Sigmoid colon (tissue), 7 donors: ENCODE data around the gene HOXB8. TPM values are rescaled to one million over a fixed set of nuclear protein-coding genes. Genes with fewer than 3 reads are reported as not detected.

Source experiments
- DNase-seq: peaks from one replicate; pipeline ENCODE4 v3.0.0-alpha.2; 2019
- H3K27ac ChIP-seq, 4 donors: fragments of 200-600 bp; sonication (generic); one replicate each; pipeline ENCODE4 v1.5.1; 2016 to 2019; ENCODE audit warnings: mild to moderate bottlenecking in 1 of 4
- H3K27me3 ChIP-seq, 3 donors: fragments of 200-600 bp; sonication (generic); one replicate each; pipeline ENCODE4 v1.5.1; 2019; ENCODE audit warnings: mild to moderate bottlenecking in 1 of 3
- H3K36me3 ChIP-seq, 4 donors: fragments of 200-600 bp; sonication (generic); one replicate each; pipeline ENCODE4 v1.5.1; 2016 to 2019
- H3K4me1 ChIP-seq, 4 donors: fragments of 200-600 bp; sonication (generic); one replicate each; pipeline ENCODE4 v1.5.1; 2017 to 2019
- H3K4me3 ChIP-seq, 4 donors: fragments of 200-600 bp; sonication (generic); one replicate each; pipeline ENCODE4 v1.5.1; 2017 to 2019; ENCODE audit warnings: mild to moderate bottlenecking in 2 of 4, moderate library complexity in 1 of 4
- H3K9me3 ChIP-seq, 4 donors: fragments of 200-600 bp in 3 of 4; sonication (generic) in 3 of 4; one replicate each; pipeline versions ENCODE4 v1.5.1 to v1.6.1; 2013 to 2019
- CTCF ChIP-seq, 4 experiments: fragments of 450-650 bp in 3 of 4; fragments of 200-600 bp in 1 of 4; IDR thresholded peaks; one replicate each; pipeline ENCODE4 v1.5.1; 2016 to 2019; ENCODE audit warnings: antibody characterized with exemption in 4 of 4, mild to moderate bottlenecking in 3 of 4, moderate library complexity in 2 of 4
- EP300 ChIP-seq, 4 donors: sonication (generic); formaldehyde crosslinking; IDR thresholded peaks; one replicate each; pipeline ENCODE4 v1.6.1; 2017; ENCODE audit warnings: antibody characterized with exemption in 4 of 4
- POLR2A ChIP-seq, 2 donors: fragments of 450-650 bp; IDR thresholded peaks; one replicate each; pipeline ENCODE4 v1.6.1; 2016; ENCODE audit warnings: antibody characterized with exemption in 2 of 2, mild to moderate bottlenecking in 2 of 2, moderate library complexity in 2 of 2
- POLR2AphosphoS5 ChIP-seq, 4 donors: sonication (generic); formaldehyde crosslinking; IDR thresholded peaks; one replicate each; pipeline ENCODE4 v1.6.1; 2017; ENCODE audit warnings: antibody characterized with exemption in 4 of 4
- WGBS, 2 donors: extraction: QIAGEN DNeasy Blood & Tissue Kit; methylation state at CpG; one replicate each; pipeline ENCODE4 v1.1.7; 2013; 5-methylcytosine and 5-hydroxymethylcytosine counted together
- intact Hi-C: fragments of 100-400 bp; cut with DNase I; formaldehyde crosslinking; loops from one replicate; pipeline ENCODE4 v1.15.1; 2023
- polyA plus RNA-seq, 3 donors: library from polyadenylated mRNA; stranded (reverse); fragments of 200-250 nt; gene quantifications; one replicate each; pipeline ENCODE4 v1.2.3, GENCODE V29; 2013
- total RNA-seq, 4 donors: library from RNA; depleted of rRNA; stranded (reverse); fragments of >200 nt; gene quantifications; one replicate each; pipeline ENCODE4 v1.1.0, GENCODE V29; 2016
- donor health status: healthy with polysubstance abuse.
- donor health status: Bipolar disorder and iron deficiency.
- donor health status: healthy.

The HOXB8 gene
- total and polyA plus RNA-seq, 7 donors: 0.68 to 3.4 (median 2.2) TPM; not detected in 3

- Histone ChIP-seq H3K9me3 (no peaks in the 10 kb centered on the region), H3K36me3 (no peaks in the 10 kb centered on the region), H3K27me3 (peaks cover 77 to 100% (median 99%) of the 10 kb centered on the region in 3 donors), H3K27ac (no peak overlapping the region), H3K4me1 (peaks cover 0 to 26% (median 24%) of the 10 kb centered on the region in 4 donors), H3K4me3 (no peak overlapping the region)
- intact Hi-C loops: no loop called here
- TF ChIP-seq POLR2A (IDR thresholded peaks at IDR 0.05) (no peak), POLR2AphosphoS5 (IDR thresholded peaks at IDR 0.05) (no peak), CTCF (IDR thresholded peaks at IDR 0.05) (no peak), EP300 (IDR thresholded peaks at IDR 0.05) (no peak)
- 12 to 38% methylated on average over 5 of the region's 5 CpGs for WGBS, 2 donors
- no peak for DNase-seq
Measured at GRCh38 chr17:48627118-48627597, 12.1 kb upstream of the HOXB8 start.

GRCh38 chr17:48626245-48627117 lies 11.4 kb upstream of the HOXB8 start, which contains the start of gene HOXB9:
Gene HOXB9 (minus strand): TSS chr17:48626358. CDS start chr17:48626269, 89 bp downstream.
- Histone ChIP-seq H3K27me3 (peaks cover 76 to 100% (median 99%) of the 10 kb centered on the region in 3 donors), H3K36me3 (no peaks in the 10 kb centered on the region), H3K4me1 (peaks cover 0 to 26% (median 24%) of the 10 kb centered on the region in 4 donors), H3K27ac (peak within 1 kb of the TSS in 1 of 4 donors; percentile 11), H3K4me3 (peak within 1 kb of the TSS in 3 of 4 donors; percentile 31 to 45 (median 32)), H3K9me3 (no peaks in the 10 kb centered on the region)
- intact Hi-C loops: no loop called here
- TF ChIP-seq EP300 (IDR thresholded peaks at IDR 0.05) (no peak), POLR2A (IDR thresholded peaks at IDR 0.05) (no peak), POLR2AphosphoS5 (IDR thresholded peaks at IDR 0.05) (peak in 1 of 4 donors; percentile 3), CTCF (IDR thresholded peaks at IDR 0.05) (no peak)
- 1 to 2% methylated on average over 50 of the region's 50 CpGs for WGBS, 2 donors
- no peak for DNase-seq

GRCh38 chr17:48625495-48626244 lies 10.6 kb upstream of the HOXB8 start:
- Histone ChIP-seq H3K27ac (peak overlapping the region in 1 of 4 donors; percentile 11), H3K4me1 (peaks cover 0 to 26% (median 24%) of the 10 kb centered on the region in 4 donors), H3K4me3 (peak overlapping the region in 3 of 4 donors; percentile 31 to 45 (median 32)), H3K9me3 (no peaks in the 10 kb centered on the region), H3K36me3 (no peaks in the 10 kb centered on the region), H3K27me3 (peaks cover 76 to 100% (median 99%) of the 10 kb centered on the region in 3 donors)
- TF ChIP-seq POLR2A (IDR thresholded peaks at IDR 0.05) (no peak), CTCF (IDR thresholded peaks at IDR 0.05) (no peak), POLR2AphosphoS5 (IDR thresholded peaks at IDR 0.05) (no peak), EP300 (IDR thresholded peaks at IDR 0.05) (no peak)
- WGBS, 2 donors: 1% methylated on average over 69 of the region's 69 CpGs
- intact Hi-C loops: no loop called here
- no peak for DNase-seq

GRCh38 chr17:48624544-48625494 lies 9.7 kb upstream of the HOXB8 start:
- Histone ChIP-seq H3K27me3 (peaks cover 83 to 100% (median 99%) of the 10 kb centered on the region in 3 donors), H3K36me3 (no peaks in the 10 kb centered on the region), H3K27ac (peak overlapping the region in 1 of 4 donors; percentile 11), H3K4me1 (peaks cover 0 to 26% (median 24%) of the 10 kb centered on the region in 4 donors), H3K4me3 (peak overlapping the region in 3 of 4 donors; percentile 31 to 45 (median 32)), H3K9me3 (no peaks in the 10 kb centered on the region)
- intact Hi-C loops: loop anchor here (5.0 kb wide), 1 partner anchor 102 kb away; the partner anchor contains the start of gene HOXB13
- TF ChIP-seq POLR2AphosphoS5 (IDR thresholded peaks at IDR 0.05): no peak
- TF ChIP-seq POLR2A (IDR thresholded peaks at IDR 0.05): no peak
- no peak for TF ChIP-seq CTCF (IDR thresholded peaks at IDR 0.05)
- no peak for TF ChIP-seq EP300 (IDR thresholded peaks at IDR 0.05)
- no peak for DNase-seq
- WGBS, 2 donors: 1 to 2% methylated on average over 66 of the region's 66 CpGs
